GM23248 (cell line): ENCODE data around the gene PLA2G2A.
"Not testable (repeated sequence)": the region's sequence is repeated elsewhere in the genome, so short reads cannot be mapped to it uniquely, and the experiment has no call there.

Experiments
- EZH2 ChIP-seq: fragments of 200-600 bp; sonication (generic); IDR thresholded peaks from 2 replicates; pipeline ENCODE4 v1.6.1; 2018; ENCODE audit warnings: antibody characterized with exemption, mild to moderate bottlenecking; ENCODE audit not compliant: insufficient read depth, poor library complexity, severe bottlenecking
- EZH2phosphoT487 ChIP-seq: fragments of 200-600 bp; sonication (generic); IDR thresholded peaks from 2 replicates; pipeline ENCODE4 v1.6.1; 2018; ENCODE audit warnings: antibody characterized with exemption, moderate library complexity, mild to moderate bottlenecking, low read depth; ENCODE audit not compliant: insufficient read depth

- TF ChIP-seq EZH2phosphoT487, EZH2: not testable (repeated sequence)
Observed at GRCh38 chr1:19990182-19990582, 10.8 kb upstream of the PLA2G2A start.
